Caco-2 (cell line): Measurements from ENCODE around the gene RPS6KA3. TPM values are rescaled to one million over a fixed set of nuclear protein-coding genes. Genes with fewer than 3 reads are reported as not detected.

Experiments used
- BruUV-seq: library from RNA; stranded (reverse); fragments of 400-500 nt; replicated peaks from 2 replicates; lab custom pipeline; 2021; lab: Mats Ljungman, UMichigan
- CTCF ChIA-PET: fragments of 300-600 bp; sonication (Branson Sonifier 250); formaldehyde crosslinking; loops from one replicate; lab custom pipeline; 2022; ENCODE audit warnings: antibody characterized with exemption; lab: Charles Lee
- POLR2A ChIA-PET: fragments of 300-600 bp; sonication (Branson Sonifier 250); formaldehyde crosslinking; loops from one replicate; lab custom pipeline; 2022; ENCODE audit warnings: antibody characterized with exemption; lab: Charles Lee
- DNase-seq, 2 experiments: peaks; one replicate each; pipeline versions ENCODE4 v3.0.0 to v3.0.0-alpha.2; 2020 to 2022
- H3K27me3 ChIP-seq: replicated peaks from 2 replicates; pipeline ENCODE4 v1.6.0; 2011; ENCODE audit warnings: low read length; ENCODE audit not compliant: control insufficient read depth, insufficient read depth
- H3K36me3 ChIP-seq: 2 replicates; pipeline ENCODE4 v1.5.1; 2011; ENCODE audit warnings: low read length; ENCODE audit not compliant: control insufficient read depth, insufficient read depth
- H3K4me1 ChIP-seq: fragments of 250-450 bp; sonication (Bioruptor Pico); 2 replicates; pipeline ENCODE4 v1.5.1; 2020; ENCODE audit warnings: mild to moderate bottlenecking
- H3K4me3 ChIP-seq: 2 replicates; pipeline ENCODE4 v1.5.1; 2011; ENCODE audit warnings: low read depth, mild to moderate bottlenecking, control low read depth, low read length
- H3K9me3 ChIP-seq: fragments of 250-450 bp; sonication (Bioruptor Pico); 2 replicates; pipeline ENCODE4 v1.5.1; 2020; ENCODE audit warnings: mild to moderate bottlenecking, moderate library complexity
- H3K27ac Mint-ChIP-seq: one replicate; pipeline ENCODE4 v1.8.0; 2022; ENCODE audit warnings: mixed read lengths; ENCODE audit not compliant: unreplicated experiment
- H3K27me3 Mint-ChIP-seq: one replicate; pipeline ENCODE4 v1.8.0; 2022; ENCODE audit warnings: mixed read lengths; ENCODE audit not compliant: insufficient read depth, unreplicated experiment
- H3K36me3 Mint-ChIP-seq: one replicate; pipeline ENCODE4 v1.8.0; 2022; ENCODE audit warnings: mild to moderate bottlenecking, mixed read lengths; ENCODE audit not compliant: insufficient read depth, unreplicated experiment
- H3K4me1 Mint-ChIP-seq: one replicate; pipeline ENCODE4 v1.8.0; 2022; ENCODE audit warnings: low read depth, mixed read lengths; ENCODE audit not compliant: unreplicated experiment
- H3K4me3 Mint-ChIP-seq: one replicate; pipeline ENCODE4 v1.8.0; 2022; ENCODE audit warnings: mild to moderate bottlenecking, moderate library complexity, mixed read lengths; ENCODE audit not compliant: unreplicated experiment
- H3K9me3 Mint-ChIP-seq: one replicate; pipeline ENCODE4 v1.8.0; 2022; ENCODE audit warnings: mixed read lengths; ENCODE audit not compliant: unreplicated experiment
- intact Hi-C: fragments of 100-400 bp; cut with micrococcal nuclease; formaldehyde crosslinking; loops from one replicate; pipeline ENCODE4 v1.10.0; 2022; ENCODE audit not compliant: unreplicated experiment
- total RNA-seq: library from RNA; stranded (reverse); gene quantifications from 2 replicates; pipeline ENCODE4 v1.2.3, GENCODE V29; 2022
- TF ChIP-seq, protein P1 (sequence below), 2 experiments: fragments of 200-600 bp in 1 of 2; IDR thresholded peaks; 1 replicate in 1 of 2; 2 replicates in 1 of 2; pipeline versions ENCODE4 v1.5.1 to v1.8.0; 2011 to 2022; ENCODE audit warnings: antibody characterized with exemption in 1 of 2, control low read depth in 1 of 2, inconsistent platforms in 1 of 2, low read depth in 1 of 2, low read length in 1 of 2, mild to moderate bottlenecking in 1 of 2, moderate library complexity in 1 of 2; ENCODE audit not compliant: insufficient read depth in 1 of 2, severe bottlenecking in 1 of 2, unreplicated experiment in 1 of 2

RPS6KA3 gene
- total RNA-seq, 1 experiment from 2014 or later: 104 TPM

DNA sequence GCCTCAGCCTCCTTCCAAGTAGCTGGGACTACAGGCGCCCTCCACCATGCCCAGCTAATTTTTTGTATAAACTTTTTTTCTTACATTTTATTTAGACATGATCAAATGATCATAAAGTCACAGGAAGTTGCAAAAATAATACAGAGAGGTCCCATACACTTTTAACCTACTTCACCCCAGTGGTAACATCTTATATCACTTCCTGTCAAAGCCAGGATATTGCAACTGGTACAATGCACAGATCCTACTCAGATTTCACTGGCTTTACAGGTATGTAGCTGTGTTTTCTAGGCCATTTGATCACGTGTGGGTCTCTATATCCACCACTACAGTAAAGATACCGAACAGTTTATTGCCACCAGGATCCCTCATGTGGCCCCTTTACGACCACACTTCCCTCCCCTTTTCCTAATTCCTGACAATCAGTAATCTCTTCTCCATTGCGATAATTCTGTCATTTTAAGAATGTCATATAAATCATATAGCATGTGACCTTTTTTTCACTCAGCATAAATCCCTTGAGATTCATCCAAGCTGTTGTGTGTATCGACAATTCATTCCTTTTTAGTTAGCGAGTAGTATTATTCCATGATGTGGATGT, 18.0 kb downstream of the RPS6KA3 start:
- no peak overlapping the region for H3K4me3 Mint-ChIP-seq
- Histone ChIP-seq H3K4me1 (0 out of 2 replicates have a peak, but pooled peaks cover 5% of the 10 kb centered on the region), H3K27me3 (no peaks in the 10 kb centered on the region), H3K36me3 (no peaks in the 10 kb centered on the region; the same call in none of the 2 replicates), H3K4me3 (no peak overlapping the region), H3K9me3 (no peaks in the 10 kb centered on the region)
- no peaks in the 10 kb centered on the region for H3K9me3 Mint-ChIP-seq
- BruUV-seq: no TSS peak
- ChIA-PET POLR2A (no interaction called here), CTCF (interaction anchor here (0.6 kb wide), 1 partner anchor 166 kb away, joined by 3 read pairs; no protein-coding TSS in a partner anchor)
- no peak overlapping the region for H3K27ac Mint-ChIP-seq
- H3K4me1 Mint-ChIP-seq: no peaks in the 10 kb centered on the region
- TF ChIP-seq, protein P1, sequence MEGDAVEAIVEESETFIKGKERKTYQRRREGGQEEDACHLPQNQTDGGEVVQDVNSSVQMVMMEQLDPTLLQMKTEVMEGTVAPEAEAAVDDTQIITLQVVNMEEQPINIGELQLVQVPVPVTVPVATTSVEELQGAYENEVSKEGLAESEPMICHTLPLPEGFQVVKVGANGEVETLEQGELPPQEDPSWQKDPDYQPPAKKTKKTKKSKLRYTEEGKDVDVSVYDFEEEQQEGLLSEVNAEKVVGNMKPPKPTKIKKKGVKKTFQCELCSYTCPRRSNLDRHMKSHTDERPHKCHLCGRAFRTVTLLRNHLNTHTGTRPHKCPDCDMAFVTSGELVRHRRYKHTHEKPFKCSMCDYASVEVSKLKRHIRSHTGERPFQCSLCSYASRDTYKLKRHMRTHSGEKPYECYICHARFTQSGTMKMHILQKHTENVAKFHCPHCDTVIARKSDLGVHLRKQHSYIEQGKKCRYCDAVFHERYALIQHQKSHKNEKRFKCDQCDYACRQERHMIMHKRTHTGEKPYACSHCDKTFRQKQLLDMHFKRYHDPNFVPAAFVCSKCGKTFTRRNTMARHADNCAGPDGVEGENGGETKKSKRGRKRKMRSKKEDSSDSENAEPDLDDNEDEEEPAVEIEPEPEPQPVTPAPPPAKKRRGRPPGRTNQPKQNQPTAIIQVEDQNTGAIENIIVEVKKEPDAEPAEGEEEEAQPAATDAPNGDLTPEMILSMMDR (IDR thresholded peaks at IDR 0.05; ENCODE audit: insufficient read depth in 1 of 2, low read depth in 1 of 2, low read length in 1 of 2, severe bottlenecking in 1 of 2, unreplicated experiment in 1 of 2): no peak
- H3K36me3 Mint-ChIP-seq: peaks cover 30% of the 10 kb centered on the region
- no peaks in the 10 kb centered on the region for H3K27me3 Mint-ChIP-seq
- intact Hi-C loops: no loop called here
- peak; percentile 14 to 50 for DNase-seq

DNA sequence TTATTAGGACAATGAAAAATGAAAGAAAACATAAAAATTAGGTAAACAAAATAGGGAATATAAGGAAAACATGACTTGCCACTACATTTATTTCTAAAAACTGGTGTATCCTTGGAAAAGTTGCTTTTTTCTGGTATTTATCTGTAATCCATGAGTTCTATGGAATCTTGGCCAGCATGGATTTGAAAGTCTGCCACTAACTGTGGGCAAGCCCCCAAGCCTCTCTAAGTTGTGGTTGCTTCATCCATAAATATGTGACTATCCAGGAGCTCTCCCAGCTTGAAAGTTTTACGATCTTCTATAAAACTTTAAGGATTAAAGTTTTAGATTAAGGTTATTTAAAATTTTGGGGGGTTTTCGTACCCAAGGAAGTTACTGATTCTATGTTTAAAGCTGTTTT, 21.8 kb downstream of the RPS6KA3 start:
- Mint-ChIP-seq H3K4me3 (no peak overlapping the region), H3K36me3 (peaks cover 20% of the 10 kb centered on the region), H3K27ac (no peak overlapping the region), H3K4me1 (no peaks in the 10 kb centered on the region), H3K9me3 (no peaks in the 10 kb centered on the region), H3K27me3 (no peaks in the 10 kb centered on the region)
- H3K4me3 ChIP-seq: no peak overlapping the region
- intact Hi-C loops: no loop called here
- POLR2A ChIA-PET: no interaction called here
- DNase-seq: no peak
- CTCF ChIA-PET: no interaction called here
- H3K4me1 ChIP-seq: 0 out of 2 replicates have a peak, but pooled peaks cover 5% of the 10 kb centered on the region
- no peaks in the 10 kb centered on the region for H3K36me3 ChIP-seq
- no peaks in the 10 kb centered on the region for H3K27me3 ChIP-seq
- no TSS peak for BruUV-seq
- no peaks in the 10 kb centered on the region for H3K9me3 ChIP-seq
- TF ChIP-seq, protein P1 (IDR thresholded peaks at IDR 0.05; ENCODE audit: insufficient read depth in 1 of 2, low read depth in 1 of 2, low read length in 1 of 2, severe bottlenecking in 1 of 2, unreplicated experiment in 1 of 2): no peak

DNA sequence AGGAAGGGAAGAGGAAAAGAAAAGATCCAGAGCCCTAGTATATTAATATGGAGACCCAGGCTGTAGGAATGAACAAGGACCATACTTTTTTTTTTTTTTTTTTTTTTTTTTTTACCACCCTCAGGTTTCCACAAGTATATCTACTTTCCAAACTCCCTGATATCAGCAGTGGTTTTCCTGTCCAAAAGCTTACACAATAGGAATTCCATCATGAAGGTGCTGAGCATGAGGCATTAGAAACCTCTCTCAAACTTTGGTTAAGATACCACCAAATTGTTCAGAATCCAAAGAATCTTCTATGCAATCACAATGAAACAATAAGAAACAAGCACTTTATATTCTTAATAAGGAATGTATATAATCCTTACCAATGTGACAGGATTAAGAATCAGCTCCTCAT, 26.5 kb downstream of the RPS6KA3 start:
- BruUV-seq: no TSS peak
- H3K9me3 Mint-ChIP-seq: no peaks in the 10 kb centered on the region

More for the DNA sequence above, 26.5 kb downstream of the RPS6KA3 start:
- Histone ChIP-seq H3K4me1 (peaks cover 22% of the 10 kb centered on the region), H3K27me3 (no peaks in the 10 kb centered on the region), H3K4me3 (no peak overlapping the region), H3K36me3 (no peaks in the 10 kb centered on the region), H3K9me3 (no peaks in the 10 kb centered on the region)
- POLR2A ChIA-PET: no interaction called here
- H3K36me3 Mint-ChIP-seq: peaks cover 24% of the 10 kb centered on the region
- TF ChIP-seq, protein P1 (IDR thresholded peaks at IDR 0.05; ENCODE audit: insufficient read depth in 1 of 2, low read depth in 1 of 2, low read length in 1 of 2, severe bottlenecking in 1 of 2, unreplicated experiment in 1 of 2): no peak
- H3K27me3 Mint-ChIP-seq: no peaks in the 10 kb centered on the region
- no peak for DNase-seq
- no peak overlapping the region for H3K4me3 Mint-ChIP-seq
- intact Hi-C loops: no loop called here
- H3K4me1 Mint-ChIP-seq: peaks cover 17% of the 10 kb centered on the region
- H3K27ac Mint-ChIP-seq: no peak overlapping the region
- CTCF ChIA-PET: no interaction called here
